NCI-H774 (cell line): ENCODE results near the gene HK2.
"Not testable (repeated sequence)": the region's sequence is repeated elsewhere in the genome, so short reads cannot be mapped to it uniquely, and the experiment has no call there.

Experiments used
- DNase-seq: peaks from one replicate; lab custom pipeline; 2025; lab: John Stamatoyannopoulos, UW

The HK2 gene

DNA sequence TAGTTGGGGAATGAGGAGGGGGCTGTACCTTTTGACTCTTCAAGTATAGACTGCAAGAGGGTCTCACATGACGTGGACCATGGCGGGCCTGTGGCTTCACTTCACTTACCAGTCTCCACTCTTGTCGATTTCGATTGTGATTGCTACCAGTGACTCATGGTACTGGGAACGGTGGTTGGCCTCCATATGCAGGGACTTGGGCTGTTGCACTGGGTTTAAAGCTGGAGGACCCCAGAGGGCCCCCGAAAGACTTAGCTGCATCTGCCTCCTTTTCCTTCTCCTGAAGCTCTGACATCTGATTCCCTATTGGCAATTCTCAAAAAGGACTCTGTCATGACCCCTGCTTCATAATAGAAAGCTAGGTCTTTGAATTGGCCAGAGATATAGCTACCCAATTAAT lies 43.4 kb downstream of the HK2 start:
- no peak for DNase-seq

DNA sequence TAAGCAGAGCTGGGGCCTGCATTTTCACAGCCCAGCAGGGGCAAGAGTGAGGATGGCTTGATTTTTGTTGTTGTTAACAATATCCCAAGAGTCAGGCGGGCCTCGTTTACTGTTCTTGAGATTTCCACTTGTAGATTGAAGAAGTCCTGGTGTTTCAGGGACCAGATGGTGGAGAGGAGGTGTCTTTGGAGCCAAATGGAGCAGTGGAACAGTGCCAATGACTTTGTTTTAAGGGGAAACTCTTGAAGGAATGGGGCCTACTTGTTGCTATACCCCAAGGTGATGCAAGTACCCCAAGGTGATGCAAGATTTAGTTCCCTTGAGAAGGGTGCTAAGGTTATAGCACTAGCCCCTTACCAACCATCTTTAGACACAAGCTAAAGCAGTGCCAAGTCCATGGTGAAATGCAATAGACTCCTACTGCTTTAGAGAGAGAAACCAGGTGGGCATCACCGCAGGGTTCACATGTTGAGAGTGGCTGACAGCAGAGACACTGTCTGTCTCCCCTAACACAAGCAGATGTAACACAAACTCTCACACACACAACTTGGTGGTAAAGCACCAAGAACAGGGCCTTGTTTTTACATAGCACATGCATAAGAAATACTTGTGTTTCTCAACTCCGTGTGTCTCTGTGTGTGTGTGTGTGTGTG lies 44.0 kb downstream of the HK2 start:
- no peak for DNase-seq

DNA sequence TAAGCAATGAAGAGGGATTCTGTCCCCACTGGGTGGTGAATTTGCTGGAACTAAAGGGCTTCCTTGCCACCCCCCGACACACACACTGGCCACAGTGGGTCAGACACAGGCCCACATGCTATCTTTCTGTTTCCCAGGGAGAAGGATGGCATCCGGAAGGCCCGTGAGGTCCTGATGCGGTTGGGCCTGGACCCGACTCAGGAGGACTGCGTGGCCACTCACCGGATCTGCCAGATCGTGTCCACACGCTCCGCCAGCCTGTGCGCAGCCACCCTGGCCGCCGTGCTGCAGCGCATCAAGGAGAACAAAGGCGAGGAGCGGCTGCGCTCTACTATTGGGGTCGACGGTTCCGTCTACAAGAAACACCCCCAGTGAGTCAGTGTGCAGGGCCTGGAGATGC lies 44.6 kb downstream of the HK2 start:
- no peak for DNase-seq

DNA sequence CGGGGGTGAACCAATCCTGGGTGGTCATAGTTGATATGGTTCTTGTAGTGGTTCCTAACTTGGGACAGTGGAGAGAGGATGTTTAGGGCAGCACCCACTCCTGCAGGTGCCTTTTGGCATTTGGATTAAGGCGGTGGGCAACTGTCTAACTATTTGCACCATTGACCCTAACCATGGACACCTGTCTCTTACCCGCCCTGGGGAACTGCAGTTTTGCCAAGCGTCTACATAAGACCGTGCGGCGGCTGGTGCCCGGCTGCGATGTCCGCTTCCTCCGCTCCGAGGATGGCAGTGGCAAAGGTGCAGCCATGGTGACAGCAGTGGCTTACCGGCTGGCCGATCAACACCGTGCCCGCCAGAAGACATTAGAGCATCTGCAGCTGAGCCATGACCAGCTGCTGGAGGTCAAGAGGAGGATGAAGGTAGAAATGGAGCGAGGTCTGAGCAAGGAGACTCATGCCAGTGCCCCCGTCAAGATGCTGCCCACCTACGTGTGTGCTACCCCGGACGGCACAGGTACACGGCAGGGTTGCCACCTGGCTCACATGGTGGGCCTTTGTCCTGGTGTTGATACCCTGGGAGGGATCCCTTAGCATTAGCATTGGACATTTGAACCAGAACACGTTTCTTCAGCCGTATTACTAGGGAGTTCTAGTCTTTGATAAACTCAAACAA lies 46.3 kb downstream of the HK2 start:
- DNase-seq, result no peak

DNA sequence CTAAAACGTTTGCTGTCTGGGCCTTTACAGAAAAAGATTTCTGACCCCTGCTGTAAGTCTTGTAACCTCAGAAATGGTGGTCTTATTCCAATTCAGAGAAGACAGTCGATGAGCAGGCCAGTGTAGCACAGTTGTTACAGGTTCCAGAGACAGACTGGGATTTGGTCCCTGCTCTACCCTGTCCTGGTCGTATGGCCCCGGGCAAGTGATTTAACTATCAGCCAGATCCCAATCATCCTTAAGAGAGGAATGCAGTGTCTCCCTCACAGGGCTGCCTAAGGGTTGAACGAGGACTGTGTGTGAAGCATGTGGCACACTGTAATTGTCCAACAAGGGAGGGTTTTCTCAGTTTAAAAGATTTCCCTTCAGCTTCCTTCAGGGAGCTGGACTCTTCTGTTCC lies 47.2 kb downstream of the HK2 start:
- no peak for DNase-seq

DNA sequence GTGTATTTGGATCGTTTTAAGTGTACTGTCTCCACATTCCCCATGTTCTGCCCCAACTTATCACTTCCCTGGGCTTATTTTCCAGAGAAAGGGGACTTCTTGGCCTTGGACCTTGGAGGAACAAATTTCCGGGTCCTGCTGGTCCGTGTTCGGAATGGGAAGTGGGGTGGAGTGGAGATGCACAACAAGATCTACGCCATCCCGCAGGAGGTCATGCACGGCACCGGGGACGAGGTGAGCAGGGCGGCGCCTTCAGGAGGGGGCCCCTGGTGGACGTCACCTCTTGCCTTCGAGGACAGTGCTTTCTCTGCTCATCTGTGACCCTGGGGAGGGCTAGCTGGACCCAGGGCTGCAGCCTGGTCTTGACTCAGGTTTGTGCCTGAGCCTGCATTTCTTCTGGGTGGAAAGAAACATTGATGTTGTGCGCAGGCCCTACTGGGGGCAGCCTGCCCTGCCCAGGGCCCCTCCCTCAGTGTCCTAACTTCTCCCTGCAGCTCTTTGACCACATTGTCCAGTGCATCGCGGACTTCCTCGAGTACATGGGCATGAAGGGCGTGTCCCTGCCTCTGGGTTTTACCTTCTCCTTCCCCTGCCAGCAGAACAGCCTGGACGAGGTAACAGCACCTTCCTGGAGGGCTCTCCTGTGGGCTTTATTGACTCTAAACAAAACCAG lies 47.8 kb downstream of the HK2 start:
- no peak for DNase-seq

DNA sequence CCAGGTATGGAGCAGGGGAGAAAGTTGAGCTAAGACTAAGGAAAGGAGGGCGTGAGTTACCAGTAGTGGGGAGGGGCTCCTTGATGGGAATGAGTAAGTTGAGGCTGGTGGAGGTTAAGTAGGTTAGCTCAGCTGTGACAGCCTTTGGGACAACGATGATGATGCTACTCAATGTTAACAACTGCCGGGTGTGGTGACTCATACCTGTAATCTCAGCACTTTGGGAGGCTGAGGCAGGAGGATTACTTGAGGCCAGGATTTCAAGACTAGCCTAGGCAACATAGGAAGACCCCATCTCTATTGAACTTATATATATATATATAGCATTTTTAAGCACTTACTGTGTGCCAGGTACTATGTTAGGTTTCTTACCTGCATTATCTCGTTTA lies 48.4 kb downstream of the HK2 start:
- DNase-seq, result no peak

DNA sequence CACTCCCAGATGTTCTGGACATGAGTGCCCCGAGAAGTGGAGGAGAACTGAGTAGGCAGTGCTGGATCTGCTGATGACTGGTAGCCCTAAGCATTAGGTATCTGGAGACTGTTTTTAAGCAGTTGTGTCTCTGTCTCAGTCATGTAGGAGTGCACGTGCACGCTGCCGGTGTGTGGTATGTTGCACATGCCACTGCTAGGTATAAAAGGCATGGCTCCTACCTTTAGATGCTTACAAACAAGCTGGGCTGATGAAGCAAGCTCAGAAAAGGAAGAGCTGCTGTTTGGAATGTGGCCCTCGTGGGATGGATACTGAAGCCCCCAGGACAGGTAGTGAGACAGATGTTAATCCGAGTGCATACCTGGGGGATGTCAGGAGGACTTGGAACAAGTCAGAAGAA lies 49.1 kb downstream of the HK2 start:
- DNase-seq, result no peak

DNA sequence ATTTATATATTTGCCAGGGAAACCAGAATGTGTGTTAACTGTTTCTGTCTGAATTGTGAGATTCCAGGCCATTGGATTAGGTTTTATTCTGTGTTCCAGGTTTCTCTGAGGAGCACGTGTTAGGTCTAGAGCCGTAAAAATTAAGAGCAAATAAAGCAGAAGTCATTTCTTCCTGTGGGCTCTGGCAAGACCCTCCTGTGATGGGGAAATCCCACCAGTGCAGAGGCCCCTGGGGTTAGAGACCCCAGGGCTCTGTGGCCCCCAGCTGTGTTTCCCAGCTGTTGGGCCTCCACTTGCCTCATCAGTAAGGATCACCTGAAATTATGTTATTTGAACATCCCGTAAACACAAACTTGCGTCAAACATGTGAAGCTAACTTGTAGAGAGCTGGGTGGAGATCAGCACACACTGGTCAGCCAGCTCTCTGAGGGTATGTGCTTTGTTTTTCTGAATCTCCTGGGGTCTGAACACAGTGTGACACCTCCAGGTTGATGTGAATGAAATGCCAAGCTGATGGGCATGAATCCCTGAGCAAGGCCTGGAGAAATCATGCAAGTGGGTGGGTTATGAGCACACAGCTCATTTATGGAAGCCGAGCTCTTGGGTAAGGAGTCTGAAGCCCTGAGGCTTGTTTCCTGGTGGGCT lies 50.3 kb downstream of the HK2 start:
- DNase-seq, result no peak

DNA sequence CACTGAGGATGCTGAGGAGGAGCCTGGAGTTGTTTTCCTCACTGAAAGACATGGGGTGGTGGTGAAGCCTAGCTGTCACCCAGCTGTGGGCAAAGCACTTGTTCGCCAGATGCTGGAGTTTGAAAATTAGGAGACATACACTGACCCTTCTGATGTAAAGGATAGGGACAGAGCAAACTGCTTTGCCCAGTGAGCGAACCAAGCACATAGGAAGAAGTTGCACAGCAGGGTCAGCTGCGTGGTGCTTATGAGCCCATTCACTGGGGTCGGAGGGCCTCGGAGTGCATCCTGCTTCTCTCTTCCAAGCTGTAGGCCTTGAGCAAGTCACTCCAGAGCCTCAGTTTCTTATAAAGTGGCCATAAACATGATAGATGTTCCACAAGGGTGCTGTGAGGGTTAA lies 50.9 kb downstream of the HK2 start:
- no peak for DNase-seq

DNA sequence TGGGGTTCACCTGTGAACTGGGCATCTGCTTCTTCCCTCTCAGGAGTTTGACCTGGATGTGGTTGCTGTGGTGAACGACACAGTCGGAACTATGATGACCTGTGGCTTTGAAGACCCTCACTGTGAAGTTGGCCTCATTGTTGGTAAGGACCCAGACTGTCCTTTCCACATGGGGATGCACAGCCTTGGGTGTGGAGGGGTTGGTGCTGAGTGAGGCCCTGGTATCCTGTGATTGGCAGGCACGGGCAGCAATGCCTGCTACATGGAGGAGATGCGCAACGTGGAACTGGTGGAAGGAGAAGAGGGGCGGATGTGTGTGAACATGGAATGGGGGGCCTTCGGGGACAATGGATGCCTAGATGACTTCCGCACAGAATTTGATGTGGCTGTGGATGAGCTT lies 52.3 kb downstream of the HK2 start:
- DNase-seq, result no peak

DNA sequence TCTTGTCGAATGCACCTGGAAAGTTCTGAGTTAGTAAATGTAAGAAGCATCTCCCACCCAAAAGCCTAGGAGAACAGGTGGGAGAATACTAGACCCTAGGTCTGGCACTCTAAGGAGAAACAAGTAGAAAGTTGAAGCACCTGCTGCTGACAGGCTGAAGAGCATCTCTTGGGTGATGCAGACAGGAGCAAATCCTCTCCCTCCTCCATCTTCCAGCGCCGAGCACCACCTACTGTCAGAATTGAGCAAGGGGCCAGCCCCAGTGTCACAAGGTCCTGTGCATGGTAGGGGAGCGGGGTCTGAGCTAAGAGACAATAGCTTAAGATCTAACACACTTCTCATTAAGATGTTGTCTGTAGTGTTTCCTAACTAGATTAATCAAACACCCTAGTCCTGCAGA lies 52.9 kb downstream of the HK2 start:
- no peak for DNase-seq

DNA sequence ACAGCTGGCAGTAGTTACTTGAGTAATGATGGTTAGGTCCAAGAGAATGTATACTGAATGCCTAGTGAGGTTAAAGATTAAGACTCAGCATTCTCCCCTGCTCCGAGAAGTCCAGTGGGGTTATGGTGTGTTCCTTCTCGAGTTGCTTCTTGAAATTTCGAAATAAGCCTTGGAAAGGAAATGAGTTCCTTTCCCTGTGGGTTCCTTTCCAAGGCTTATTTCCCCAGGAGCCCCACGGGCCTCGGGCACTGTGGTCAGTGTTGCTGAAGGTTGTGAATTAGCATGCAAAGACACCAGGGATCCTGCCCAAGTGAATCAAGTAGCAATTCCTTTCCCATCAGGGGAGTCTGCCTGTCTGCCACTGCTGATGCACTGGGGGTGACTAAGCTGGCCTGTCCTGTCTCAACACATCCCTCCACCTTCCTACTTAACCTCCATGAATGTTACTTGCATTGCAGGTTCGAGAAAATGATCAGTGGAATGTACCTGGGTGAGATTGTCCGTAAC lies 53.6 kb downstream of the HK2 start:
- DNase-seq, result no peak

DNA sequence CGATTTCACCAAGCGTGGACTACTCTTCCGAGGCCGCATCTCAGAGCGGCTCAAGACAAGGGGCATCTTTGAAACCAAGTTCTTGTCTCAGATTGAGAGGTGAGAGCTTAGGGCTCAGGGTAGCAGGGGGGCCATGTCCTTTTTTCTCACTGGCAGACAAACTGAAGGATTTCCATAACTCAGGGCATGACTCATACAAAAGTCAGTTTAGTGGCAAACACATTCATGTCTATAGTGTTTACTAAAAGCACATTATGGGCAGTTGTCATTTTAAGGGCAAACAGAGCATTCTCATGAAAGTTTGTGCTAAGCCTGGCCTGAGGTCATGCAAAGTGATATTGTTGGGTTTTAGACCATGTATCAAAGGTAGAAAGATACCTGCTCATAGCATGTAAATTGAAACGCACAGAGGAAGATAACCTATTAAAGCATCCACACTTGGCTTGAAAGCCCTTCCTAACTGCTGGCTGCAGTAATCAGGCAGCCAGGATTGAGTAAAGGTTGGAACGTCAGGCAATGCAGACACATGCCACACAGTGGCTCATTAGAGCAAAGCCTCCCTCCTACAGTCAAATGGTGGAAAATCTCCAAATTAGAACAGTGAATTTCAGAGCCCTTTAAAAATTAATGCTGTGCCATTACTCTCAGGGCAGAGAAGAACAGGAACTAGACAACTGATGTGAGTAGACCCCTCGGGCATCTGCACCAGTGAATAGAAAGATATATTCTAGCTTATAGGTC lies 54.2 kb downstream of the HK2 start:
- no peak for DNase-seq

DNA sequence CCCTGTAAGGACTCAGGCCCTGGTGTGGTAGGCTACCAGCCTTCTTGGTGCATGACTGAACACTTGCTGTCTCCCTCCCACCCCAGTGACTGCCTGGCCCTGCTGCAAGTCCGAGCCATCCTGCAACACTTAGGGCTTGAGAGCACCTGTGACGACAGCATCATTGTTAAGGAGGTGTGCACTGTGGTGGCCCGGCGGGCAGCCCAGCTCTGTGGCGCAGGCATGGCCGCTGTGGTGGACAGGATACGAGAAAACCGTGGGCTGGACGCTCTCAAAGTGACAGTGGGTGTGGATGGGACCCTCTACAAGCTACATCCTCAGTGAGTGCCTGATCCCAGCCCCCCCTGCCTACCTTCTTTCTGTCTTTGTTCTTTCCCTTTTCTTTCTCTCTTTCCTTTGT lies 55.2 kb downstream of the HK2 start:
- no peak for DNase-seq

DNA sequence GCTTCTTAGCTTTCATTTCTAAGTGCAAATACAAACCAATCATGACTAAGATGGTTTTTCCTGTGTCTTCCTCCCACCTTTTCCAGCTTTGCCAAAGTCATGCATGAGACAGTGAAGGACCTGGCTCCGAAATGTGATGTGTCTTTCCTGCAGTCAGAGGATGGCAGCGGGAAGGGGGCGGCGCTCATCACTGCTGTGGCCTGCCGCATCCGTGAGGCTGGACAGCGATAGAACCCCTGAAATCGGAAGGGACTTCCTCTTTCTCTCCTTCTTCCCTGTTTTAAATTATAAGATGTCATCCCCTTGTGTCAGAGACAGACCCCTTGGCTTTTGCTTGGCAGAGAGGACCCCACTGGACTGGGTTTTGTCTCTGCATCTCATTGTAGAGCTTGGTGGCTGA lies 56.8 kb downstream of the HK2 start:
- DNase-seq, result no peak

DNA sequence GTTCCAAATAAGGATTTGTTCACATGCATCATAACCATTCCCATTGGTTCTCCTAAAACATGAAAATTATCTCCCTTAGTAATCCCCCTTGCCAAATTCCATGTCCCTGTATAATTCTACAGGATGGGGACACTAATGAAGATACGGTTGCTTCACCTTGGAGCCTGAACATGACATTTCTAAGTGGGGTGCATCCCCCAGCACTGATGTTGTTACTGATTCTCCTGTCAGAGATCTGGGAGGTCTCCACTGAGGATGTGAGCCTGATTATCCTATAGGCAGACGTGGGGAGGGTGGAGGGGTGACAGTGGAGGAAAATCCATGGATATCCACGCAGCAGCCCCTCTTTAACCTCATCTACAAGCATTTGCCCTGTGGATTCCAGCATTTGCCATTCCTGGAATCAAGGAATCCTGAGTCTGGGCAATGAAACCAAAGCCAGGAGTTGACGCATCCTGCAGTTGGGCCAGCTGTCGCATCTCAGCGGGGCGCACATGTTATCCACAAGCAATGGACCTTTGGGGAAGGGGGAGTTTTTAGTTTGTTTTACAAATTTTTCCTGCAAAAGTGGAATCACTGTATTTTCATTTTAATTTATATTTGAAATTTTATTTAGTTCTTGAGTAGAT lies 57.3 kb downstream of the HK2 start:
- DNase-seq, result no peak

DNA sequence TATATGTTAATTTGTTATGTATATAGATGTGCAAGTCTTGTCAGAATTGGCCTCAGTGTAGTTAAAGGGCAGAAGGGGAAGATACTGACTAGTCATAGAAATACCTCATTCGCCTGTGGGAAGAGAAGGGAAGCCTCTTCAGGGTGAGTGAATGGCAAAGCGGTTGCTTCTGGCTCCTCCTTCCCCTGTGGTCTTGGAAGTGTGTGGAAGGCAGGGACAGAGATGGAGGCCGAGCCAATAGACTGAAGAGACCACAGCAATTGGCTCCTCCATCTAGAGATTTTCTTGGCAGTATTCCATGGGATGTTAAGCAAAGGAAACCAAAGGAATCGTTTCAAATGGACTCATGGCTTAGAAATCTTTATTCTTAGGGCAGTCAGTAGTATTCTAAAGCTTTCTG lies 57.9 kb downstream of the HK2 start:
- DNase-seq, result not testable (repeated sequence)

DNA sequence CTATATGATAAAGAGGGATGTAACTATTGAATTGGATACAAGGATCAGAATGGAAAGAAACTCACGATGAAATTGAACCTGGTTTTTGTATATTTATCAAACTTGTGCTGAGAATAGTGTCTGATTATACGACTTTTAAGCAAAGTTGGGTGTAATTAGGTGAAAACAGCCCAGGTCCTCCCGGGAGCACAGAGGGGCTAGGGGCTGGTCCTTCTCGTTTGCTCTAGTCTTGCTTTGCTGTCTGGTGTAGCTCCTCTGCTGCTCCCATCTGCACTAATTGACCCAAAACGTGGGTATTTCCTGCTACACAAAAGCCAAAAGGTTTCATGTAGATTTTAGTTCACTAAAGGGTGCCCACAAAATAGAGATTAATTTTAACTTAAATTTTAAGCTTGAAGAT lies 58.7 kb downstream of the HK2 start:
- no peak for DNase-seq

DNA sequence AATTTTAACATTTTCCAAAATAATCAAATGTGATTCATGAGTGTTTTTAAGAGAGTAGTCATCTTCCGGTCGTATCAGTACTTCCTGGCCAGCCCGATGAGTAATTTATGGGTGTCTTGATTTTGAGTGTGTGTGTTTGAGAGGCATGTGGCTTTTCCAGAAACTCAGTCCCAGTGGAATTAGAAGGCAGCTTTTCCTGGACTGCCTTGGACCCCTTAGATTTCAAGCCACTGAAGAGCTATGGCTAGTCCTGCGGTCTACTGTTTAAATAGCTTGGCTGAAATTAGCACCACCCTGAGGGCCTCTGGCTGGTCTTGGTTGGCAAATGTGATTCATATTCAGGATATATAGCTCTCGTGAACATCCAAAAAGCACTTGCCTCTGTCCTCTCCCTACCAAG lies 59.4 kb downstream of the HK2 start:
- no peak for DNase-seq

DNA sequence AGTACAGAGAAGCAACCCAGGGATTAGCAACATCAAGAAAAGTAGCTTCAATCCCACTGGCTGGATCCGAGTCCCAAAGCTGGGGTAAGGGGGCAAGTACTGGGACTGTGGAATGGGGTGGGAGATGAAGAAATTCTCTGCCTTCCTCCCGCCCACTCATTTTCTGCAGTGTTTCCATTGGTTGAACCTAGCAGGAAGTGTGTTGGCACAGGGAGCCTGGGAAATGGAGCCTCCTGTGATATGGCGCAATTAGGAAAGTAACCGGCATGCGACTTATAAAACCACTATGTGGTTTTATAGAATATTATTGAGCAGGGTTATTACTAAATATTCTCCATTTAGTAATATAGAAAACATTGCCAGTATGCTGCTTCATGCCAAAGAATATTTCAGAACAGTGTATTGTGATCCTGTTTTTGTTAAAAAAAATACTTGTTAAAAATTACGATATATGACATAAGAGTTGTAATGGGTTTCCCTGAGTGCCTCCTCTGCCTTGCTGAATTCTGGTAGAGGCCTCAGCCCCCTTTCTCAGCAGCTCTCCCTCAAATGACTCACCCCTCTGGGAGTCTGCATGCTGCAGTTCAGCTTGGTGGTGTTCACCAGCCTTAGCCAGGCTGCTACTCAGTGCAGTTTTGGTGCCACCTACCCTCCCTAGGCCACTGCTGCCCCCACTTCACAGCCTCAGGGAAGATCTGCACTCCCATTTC lies 60.5 kb downstream of the HK2 start:
- DNase-seq, result no peak
